ENCODE measurements around the gene UBE2J2.

DNA sequence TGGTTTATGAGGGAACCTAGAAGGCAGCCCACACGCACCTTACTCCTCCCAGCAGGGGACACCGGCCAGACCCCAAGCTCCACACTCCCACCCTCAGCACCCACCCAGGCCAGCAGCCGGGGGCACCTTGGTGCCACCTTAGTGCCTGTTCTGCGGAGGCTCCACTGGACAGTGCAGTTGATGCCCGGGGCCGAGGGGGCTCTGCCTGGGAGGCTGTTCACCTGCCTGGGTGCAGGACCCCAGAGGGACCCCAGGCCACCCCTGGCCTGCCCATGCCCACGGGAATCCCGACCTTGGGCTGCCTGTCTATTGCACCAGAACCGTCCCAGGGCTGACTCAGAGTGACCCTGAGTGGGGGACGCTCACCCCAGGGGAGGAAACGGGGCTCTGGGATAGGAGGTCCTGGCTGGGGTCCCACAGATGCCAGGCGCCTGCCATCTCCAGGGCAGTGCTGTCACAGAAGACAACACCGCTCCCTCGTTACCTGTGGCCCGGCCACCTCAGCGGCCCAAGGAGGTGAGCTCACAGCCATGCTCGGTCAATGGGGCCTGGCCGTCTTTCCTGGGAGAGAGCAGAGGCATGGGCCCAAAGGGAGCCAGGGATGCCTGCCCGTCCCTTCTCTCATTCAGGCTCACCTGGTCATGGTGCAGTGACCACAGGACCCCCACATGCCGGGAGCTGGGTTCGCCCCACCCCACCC, 7.3 kb upstream of the UBE2J2 start:
- TF ChIP-seq POLR2AphosphoS5 (IDR thresholded peaks at IDR 0.05; ENCODE audit: low read depth, low read length) (no peak), POLR2A (IDR thresholded peaks at IDR 0.05; ENCODE audit: low read depth, low read length) (no peak)
